ENCODE measurements around the gene DAB2IP.

DAB2IP gene

GRCh38 chr9:121773954-121774714 lies 122.7 kb downstream of the DAB2IP start:
- TF ChIP-seq, protein P1, sequence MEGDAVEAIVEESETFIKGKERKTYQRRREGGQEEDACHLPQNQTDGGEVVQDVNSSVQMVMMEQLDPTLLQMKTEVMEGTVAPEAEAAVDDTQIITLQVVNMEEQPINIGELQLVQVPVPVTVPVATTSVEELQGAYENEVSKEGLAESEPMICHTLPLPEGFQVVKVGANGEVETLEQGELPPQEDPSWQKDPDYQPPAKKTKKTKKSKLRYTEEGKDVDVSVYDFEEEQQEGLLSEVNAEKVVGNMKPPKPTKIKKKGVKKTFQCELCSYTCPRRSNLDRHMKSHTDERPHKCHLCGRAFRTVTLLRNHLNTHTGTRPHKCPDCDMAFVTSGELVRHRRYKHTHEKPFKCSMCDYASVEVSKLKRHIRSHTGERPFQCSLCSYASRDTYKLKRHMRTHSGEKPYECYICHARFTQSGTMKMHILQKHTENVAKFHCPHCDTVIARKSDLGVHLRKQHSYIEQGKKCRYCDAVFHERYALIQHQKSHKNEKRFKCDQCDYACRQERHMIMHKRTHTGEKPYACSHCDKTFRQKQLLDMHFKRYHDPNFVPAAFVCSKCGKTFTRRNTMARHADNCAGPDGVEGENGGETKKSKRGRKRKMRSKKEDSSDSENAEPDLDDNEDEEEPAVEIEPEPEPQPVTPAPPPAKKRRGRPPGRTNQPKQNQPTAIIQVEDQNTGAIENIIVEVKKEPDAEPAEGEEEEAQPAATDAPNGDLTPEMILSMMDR (IDR thresholded peaks at IDR 0.05; ENCODE audit: low read depth, low read length), result no peak
- H3K4me3 ChIP-seq (ENCODE audit: low read depth, low read length), result no peak overlapping the region
- in situ Hi-C loops (cut with HindIII; ENCODE audit: low sequenced_read_pairs), result no loop called here
- DNase-seq (ENCODE audit: low read depth, low spot score), result no peak

DNA sequence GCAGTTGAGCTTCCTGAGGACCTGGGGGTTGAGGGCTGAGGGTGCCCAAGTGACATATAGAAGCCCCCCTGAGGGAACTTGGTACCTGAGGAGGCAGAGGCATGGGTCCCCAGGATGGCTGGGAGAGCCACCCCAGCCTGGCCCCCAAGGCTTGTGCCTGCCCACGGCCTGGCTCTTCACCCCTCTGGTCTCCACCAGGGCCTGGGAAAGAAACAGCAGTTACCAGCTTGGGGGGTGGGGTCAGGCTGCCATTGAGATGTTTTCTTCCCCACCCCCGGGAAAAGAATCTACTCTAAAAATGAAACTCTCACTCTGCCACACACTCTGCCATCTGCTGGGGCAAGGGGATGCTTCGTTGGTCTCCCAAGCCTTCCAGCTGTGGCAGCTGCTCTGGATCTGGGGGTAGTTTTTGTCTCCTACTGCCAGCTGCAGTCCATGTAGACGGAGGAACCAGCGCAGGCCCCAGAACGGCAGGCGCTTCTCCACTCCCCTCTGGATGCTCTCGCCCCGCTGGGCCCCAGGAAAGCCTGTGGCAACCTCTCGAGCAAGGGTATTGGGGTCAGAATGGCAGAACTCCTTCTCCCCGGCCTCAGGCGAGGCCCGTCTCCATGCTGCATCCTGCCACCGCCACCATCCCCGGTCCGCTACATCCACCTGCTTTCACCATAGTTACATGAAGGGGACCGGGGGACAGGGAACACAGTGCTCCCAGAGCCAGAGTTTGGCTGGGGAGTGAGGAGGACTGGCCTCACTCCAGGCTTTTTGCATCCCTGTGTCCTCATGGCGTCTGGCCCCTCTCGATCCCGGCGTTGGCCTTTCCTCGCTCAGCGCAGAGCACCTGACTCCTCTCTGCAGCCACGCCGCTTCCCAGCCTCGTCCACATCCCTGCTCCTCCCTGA lies 123.5 kb downstream of the DAB2IP start:
- in situ Hi-C loops (cut with HindIII; ENCODE audit: low sequenced_read_pairs), result no loop called here
- no peak overlapping the region for H3K4me3 ChIP-seq (ENCODE audit: low read depth, low read length)
- no peak for DNase-seq (ENCODE audit: low read depth, low spot score)
- TF ChIP-seq, protein P1 (IDR thresholded peaks at IDR 0.05; ENCODE audit: low read depth, low read length), result no peak

DNA sequence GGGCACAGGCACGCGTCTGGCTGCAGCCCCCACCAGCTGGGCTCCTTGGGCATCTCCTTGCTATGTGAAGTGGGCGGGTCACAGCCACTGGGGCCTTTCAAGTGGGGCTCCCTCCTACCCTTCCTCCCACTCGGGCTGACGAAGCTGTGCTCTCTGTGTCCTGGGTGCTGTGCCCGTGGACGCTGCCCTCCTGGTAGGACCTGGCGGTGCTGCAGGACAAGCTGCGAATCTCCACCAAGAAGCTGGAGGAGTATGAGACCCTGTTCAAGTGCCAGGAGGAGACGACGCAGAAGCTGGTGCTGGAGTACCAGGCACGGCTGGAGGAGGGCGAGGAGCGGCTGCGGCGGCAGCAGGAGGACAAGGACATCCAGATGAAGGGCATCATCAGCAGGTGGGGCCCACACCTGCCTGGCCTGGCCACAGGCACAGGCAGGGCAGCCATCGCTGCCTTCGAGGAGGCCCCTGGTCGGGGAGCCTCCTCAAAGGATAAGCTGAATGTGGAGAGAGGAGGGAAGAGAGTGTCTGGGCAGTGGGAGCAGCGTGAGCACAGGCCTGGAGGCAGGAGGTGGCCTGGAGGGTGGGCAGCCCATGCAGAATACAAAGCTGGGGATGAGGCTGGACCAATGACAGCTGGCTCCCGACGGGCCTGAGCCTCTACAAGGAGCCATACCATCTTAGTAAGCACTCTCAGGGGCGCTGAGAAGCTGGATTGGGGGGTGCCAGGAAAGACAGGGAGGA lies 124.7 kb downstream of the DAB2IP start:
- in situ Hi-C loops (cut with HindIII; ENCODE audit: low sequenced_read_pairs), result no loop called here
- no peak overlapping the region for H3K4me3 ChIP-seq (ENCODE audit: low read depth, low read length)

GRCh38 chr9:121776739-121777637 lies 125.6 kb downstream of the DAB2IP start:
- TF ChIP-seq, protein P1 (IDR thresholded peaks at IDR 0.05; ENCODE audit: low read depth, low read length), result no peak
- DNase-seq (ENCODE audit: low read depth, low spot score), result no peak
- in situ Hi-C loops (cut with HindIII; ENCODE audit: low sequenced_read_pairs), result no loop called here

More for the DNA sequence above, 124.7 kb downstream of the DAB2IP start:
- no peak for DNase-seq (ENCODE audit: low read depth, low spot score)
- TF ChIP-seq, protein P1 (IDR thresholded peaks at IDR 0.05; ENCODE audit: low read depth, low read length), result no peak

DNA sequence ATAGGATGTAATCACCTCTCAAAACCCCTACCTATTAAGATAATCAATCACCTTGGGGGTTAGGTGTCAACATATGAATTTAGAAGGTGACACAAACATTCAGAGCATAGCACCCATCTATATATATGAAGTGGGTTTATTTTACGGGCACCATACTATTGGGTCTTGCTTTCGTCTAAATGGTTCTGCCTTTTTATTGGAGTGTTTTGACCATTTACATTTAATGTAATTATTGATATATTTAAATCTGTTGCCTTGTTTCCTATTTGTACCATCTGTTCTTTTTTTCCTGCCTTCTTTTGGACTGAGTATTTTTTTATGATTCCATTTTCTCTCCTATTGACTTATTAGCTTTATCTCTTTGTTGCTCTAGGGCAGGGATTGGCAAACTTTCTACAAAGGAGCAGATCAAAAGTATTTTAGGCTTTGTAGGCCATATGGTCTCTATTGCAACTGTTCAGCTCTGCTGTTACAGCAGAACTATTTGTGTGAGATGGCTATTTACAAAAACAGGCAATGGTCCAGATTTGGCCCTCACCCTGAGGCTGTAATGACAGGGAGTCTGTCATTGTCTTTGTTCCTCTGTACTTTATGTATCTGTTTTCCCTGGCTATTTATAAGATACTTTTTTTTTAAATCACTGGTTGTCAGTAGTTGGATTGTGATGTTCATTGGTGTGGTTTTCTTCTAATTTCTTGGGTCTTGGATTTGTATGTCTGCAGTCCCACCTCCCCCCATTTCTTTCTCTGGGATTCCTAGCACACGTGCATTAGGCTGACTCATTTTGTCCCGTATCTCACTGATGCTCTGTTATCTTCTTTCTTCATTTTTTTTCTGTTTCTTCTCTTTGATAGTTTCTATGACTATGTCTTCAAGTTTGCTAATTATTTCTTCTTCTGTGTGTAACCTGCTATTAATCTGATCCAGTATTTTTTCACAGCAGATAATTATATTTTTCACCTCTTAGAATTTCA lies 127.1 kb downstream of the DAB2IP start:
- TF ChIP-seq, protein P1 (IDR thresholded peaks at IDR 0.05; ENCODE audit: low read depth, low read length), result no peak
- in situ Hi-C loops (cut with HindIII; ENCODE audit: low sequenced_read_pairs), result no loop called here
- peak; percentile 16 for DNase-seq (ENCODE audit: low read depth, low spot score)
- H3K4me3 ChIP-seq (ENCODE audit: low read depth, low read length), result no peak overlapping the region

More at GRCh38 chr9:121776739-121777637, 125.6 kb downstream of the DAB2IP start:
- no peak overlapping the region for H3K4me3 ChIP-seq (ENCODE audit: low read depth, low read length)

All from astrocyte of the spinal cord (primary cell).